Glutamatergic neuron (in vitro differentiated cells): ENCODE measurements around the gene CNIH2. TPM values are rescaled to one million over a fixed set of nuclear protein-coding genes. Genes with fewer than 3 reads are reported as not detected.

Experiments
- DNase-seq: peaks from one replicate; pipeline ENCODE4 v3.0.0; 2022
- H3K27ac Mint-ChIP-seq: one replicate; pipeline ENCODE4 v1.8.0; 2020; ENCODE audit warnings: mild to moderate bottlenecking, mixed read lengths, inconsistent platforms; ENCODE audit not compliant: unreplicated experiment
- H3K27me3 Mint-ChIP-seq: one replicate; pipeline ENCODE4 v1.8.0; 2020; ENCODE audit warnings: mild to moderate bottlenecking, moderate library complexity, mixed read lengths, inconsistent platforms; ENCODE audit not compliant: unreplicated experiment
- H3K36me3 Mint-ChIP-seq: one replicate; pipeline ENCODE4 v1.8.0; 2020; ENCODE audit warnings: mild to moderate bottlenecking, mixed read lengths, inconsistent platforms; ENCODE audit not compliant: unreplicated experiment
- H3K4me1 Mint-ChIP-seq: one replicate; pipeline ENCODE4 v1.8.0; 2020; ENCODE audit warnings: mild to moderate bottlenecking, low read depth, mixed read lengths, inconsistent platforms; ENCODE audit not compliant: unreplicated experiment
- H3K4me3 Mint-ChIP-seq: one replicate; pipeline ENCODE4 v1.8.0; 2020; ENCODE audit warnings: mild to moderate bottlenecking, mixed read lengths, inconsistent platforms; ENCODE audit not compliant: unreplicated experiment
- H3K9me3 Mint-ChIP-seq: one replicate; pipeline ENCODE4 v1.8.0; 2020; ENCODE audit warnings: mild to moderate bottlenecking, moderate library complexity, mixed read lengths, inconsistent platforms; ENCODE audit not compliant: unreplicated experiment
- long read RNA-seq: library from polyadenylated mRNA; unstranded; transcript quantifications from one replicate; pipeline ENCODE4 v2.0.0, GENCODE V29; 2020; ENCODE audit not compliant: unreplicated experiment
- total RNA-seq: library from RNA; stranded (reverse); fragmentation: NEBNext Ultra II Directional; extraction: Animal tissue kit (Norgen Biotek cat#: 25700); gene quantifications from one replicate; pipeline ENCODE4 v1.2.1, GENCODE V29; 2021; ENCODE audit not compliant: unreplicated experiment
- TF ChIP-seq, protein P1 (sequence below): fragments of 200-600 bp; sonication (generic); IDR thresholded peaks from one replicate; pipeline ENCODE4 v1.5.0; 2021; ENCODE audit not compliant: partially characterized antibody, unreplicated experiment

Gene CNIH2
- 61.3 TPM for total RNA-seq
- long read RNA-seq, partial matches to known transcripts = 0 of 1 reads
- long read RNA-seq, other reads (novel, unspliced or antisense) = 1 of 1 reads

DNA sequence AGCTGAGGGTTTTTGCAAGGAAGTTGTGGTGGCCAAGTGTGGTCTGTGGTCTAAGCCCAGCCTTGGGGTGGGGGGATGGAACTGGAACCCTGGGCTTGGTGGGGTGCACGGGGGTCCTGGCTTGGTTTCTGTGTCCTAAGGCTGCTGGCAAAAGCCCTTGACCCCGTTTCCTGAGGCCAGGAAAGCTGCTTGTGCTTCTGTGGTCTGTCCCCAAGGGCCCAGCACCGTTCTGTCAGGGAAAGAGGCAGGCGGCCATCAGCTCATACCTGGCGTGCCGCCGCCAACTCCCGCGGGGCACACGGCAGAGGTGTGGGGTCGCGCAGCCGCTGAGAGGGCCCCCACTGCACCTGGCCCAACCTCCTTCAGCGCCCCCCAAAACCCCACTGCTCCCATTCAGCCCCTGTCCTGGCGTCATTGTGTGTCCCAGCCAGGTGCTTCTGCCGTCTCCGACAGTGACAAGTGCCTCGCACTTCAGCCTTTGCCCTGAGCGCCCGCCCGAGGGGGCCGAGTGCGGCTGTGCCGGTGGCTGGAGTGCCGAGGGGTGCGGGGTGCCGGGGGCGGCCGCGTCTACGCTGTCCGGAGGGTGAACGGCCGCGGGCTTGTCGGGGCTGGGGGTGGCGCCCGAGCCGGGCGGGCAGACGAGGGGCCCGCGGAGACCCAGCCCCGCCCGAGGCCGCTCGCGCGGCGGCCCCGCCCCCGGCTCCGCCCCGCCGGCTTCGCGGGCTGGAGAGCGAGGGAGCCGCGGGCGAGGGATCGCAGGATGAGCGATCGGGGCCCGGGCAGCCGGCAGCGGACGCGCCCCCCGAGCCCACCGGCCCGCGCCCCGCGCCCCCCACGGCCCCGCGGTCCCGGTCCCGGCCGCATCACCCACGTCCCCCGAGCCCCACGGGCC lies at the start of gene CNIH2:
Gene CNIH2, plus strand, starts transcription at position 705 of the 892 bp plus-strand sequence. CDS start 282 bp downstream, outside the sequence.
- H3K4me3 Mint-ChIP-seq = peak within 1 kb of the TSS; percentile 89
- H3K36me3 Mint-ChIP-seq = peaks cover 4% of the 10 kb centered on the region
- peak within 1 kb of the TSS; percentile 82 for H3K27ac Mint-ChIP-seq
- H3K9me3 Mint-ChIP-seq = peaks cover 10% of the 10 kb centered on the region
- TF ChIP-seq, protein P1, sequence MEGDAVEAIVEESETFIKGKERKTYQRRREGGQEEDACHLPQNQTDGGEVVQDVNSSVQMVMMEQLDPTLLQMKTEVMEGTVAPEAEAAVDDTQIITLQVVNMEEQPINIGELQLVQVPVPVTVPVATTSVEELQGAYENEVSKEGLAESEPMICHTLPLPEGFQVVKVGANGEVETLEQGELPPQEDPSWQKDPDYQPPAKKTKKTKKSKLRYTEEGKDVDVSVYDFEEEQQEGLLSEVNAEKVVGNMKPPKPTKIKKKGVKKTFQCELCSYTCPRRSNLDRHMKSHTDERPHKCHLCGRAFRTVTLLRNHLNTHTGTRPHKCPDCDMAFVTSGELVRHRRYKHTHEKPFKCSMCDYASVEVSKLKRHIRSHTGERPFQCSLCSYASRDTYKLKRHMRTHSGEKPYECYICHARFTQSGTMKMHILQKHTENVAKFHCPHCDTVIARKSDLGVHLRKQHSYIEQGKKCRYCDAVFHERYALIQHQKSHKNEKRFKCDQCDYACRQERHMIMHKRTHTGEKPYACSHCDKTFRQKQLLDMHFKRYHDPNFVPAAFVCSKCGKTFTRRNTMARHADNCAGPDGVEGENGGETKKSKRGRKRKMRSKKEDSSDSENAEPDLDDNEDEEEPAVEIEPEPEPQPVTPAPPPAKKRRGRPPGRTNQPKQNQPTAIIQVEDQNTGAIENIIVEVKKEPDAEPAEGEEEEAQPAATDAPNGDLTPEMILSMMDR = no peak
- peaks cover 17% of the 10 kb centered on the region for H3K4me1 Mint-ChIP-seq
- DNase-seq = peak; percentile 76
- peaks cover 17% of the 10 kb centered on the region for H3K27me3 Mint-ChIP-seq

DNA sequence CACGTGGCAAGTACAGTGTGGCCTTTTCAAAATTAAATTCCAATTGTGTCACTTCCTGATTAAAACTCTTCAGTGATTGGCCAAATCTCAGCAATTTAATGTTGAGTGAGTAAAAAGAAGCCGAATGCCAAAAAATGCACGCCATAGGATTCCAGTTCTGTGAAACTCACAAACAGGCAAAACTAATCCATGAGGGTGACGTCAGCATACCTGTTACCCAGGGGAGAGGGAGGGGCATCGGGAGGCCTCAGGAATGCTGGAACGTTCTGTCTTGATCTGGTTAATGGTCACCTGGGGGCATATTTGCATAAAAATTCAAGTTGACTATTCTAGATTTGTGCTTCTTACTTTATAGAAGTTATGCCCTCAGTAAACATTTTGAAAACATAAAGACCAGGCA lies 49.5 kb upstream of the CNIH2 start:
- TF ChIP-seq, protein P1 = no peak
- no peak overlapping the region for H3K4me3 Mint-ChIP-seq
- H3K27ac Mint-ChIP-seq = no peak overlapping the region
- no peak for DNase-seq
- peaks cover 5% of the 10 kb centered on the region for H3K9me3 Mint-ChIP-seq
- H3K27me3 Mint-ChIP-seq = peaks cover 7% of the 10 kb centered on the region
- peaks cover 51% of the 10 kb centered on the region for H3K4me1 Mint-ChIP-seq
- no peaks in the 10 kb centered on the region for H3K36me3 Mint-ChIP-seq

DNA sequence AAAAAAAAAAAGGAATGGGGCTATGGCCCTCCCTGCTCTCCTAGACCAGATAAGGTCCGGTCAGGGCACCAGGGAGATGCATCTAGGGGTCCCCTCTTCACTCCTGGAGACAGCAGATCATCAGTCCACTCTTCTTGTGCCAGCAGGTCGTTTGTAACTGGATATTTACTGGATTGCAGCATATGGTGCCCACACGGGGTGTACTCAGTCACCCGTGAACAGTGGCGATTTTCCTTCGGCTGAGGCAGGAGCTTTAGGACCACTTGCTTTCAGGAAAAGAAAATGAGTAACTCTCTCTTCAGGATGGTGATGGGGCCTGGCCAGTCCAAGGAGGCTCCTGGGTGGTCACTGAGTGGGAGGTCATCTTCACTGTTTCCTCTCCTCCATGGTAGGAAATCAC lies 47.8 kb upstream of the CNIH2 start:
- Mint-ChIP-seq H3K27ac (peak overlapping the region; percentile 75), H3K36me3 (no peaks in the 10 kb centered on the region), H3K27me3 (peaks cover 6% of the 10 kb centered on the region), H3K4me1 (peaks cover 46% of the 10 kb centered on the region), H3K4me3 (peak overlapping the region; percentile 24), H3K9me3 (peaks cover 5% of the 10 kb centered on the region)
- TF ChIP-seq, protein P1 = no peak
- no peak for DNase-seq

DNA sequence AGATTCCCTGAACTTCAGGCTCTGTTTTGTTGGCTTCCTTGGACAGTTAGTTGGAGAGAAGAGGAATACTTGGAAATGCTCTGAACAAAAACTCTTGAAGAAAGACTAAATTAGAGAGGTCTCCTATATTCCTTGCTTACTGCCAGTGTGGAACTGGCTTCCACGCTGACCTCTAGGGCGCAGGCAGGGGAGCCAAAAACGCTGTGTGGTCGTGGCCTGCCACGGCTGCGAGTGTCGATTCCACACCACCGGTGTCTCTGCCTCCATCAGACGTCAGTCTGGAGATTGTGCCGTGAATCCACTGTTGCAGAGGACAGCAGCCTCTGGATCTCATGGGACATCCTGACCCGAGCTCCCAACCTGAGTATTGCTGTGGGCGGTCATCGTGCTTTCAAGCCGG lies 47.0 kb upstream of the CNIH2 start:
- Mint-ChIP-seq H3K27me3 (peaks cover 5% of the 10 kb centered on the region), H3K4me3 (no peak overlapping the region), H3K9me3 (peaks cover 5% of the 10 kb centered on the region), H3K4me1 (peaks cover 44% of the 10 kb centered on the region), H3K36me3 (no peaks in the 10 kb centered on the region), H3K27ac (no peak overlapping the region)
- no peak for DNase-seq
- TF ChIP-seq, protein P1 = no peak

DNA sequence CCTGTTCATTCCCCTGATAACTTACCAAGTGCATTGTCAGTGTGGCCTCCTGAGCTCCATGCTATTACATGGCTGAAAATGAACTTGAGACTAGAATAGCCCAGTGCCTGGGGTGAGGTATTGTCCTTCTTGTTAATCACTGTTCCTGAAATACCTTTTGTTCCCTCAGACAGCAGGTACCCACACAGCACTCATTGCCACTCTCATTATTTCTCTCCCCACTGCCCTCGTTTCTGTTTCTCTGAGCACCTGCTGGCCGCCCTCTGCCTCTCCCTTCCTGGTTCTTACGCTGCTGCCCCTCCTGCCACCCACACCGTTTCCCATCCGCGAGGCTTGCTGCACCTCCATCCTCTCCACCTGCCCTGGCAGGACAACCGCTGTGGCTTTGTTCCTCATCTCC lies 46.4 kb upstream of the CNIH2 start:
- H3K27ac Mint-ChIP-seq = no peak overlapping the region

More for the DNA sequence above, 46.4 kb upstream of the CNIH2 start:
- Mint-ChIP-seq H3K36me3 (no peaks in the 10 kb centered on the region), H3K27me3 (peaks cover 5% of the 10 kb centered on the region), H3K4me1 (peaks cover 41% of the 10 kb centered on the region), H3K4me3 (peak overlapping the region; percentile 53), H3K9me3 (peaks cover 7% of the 10 kb centered on the region)
- no peak for DNase-seq
- TF ChIP-seq, protein P1 = no peak
